Activated gamma-delta T cell treated with Interleukin-2 at 50 U/mL for 16 hours (primary cell): Measurements from ENCODE around the gene THEMIS.
A peak's percentile ranks its signal among the peaks of the same experiment; 100 is the strongest.
"Not testable (repeated sequence)": the region's sequence is repeated elsewhere in the genome, so short reads cannot be mapped to it uniquely, and the experiment has no call there.

Experiments
- DNase-seq: peaks from one replicate; pipeline ENCODE4 v3.0.0-alpha.2; 2020

The THEMIS gene

GRCh38 chr6:127900935-127901334, at the start of gene THEMIS:
Gene THEMIS, minus strand, starts transcription at chr6:127901058. Its CDS starts 126 bp downstream, at chr6:127900932.
- DNase-seq, result peak; percentile 49

DNA sequence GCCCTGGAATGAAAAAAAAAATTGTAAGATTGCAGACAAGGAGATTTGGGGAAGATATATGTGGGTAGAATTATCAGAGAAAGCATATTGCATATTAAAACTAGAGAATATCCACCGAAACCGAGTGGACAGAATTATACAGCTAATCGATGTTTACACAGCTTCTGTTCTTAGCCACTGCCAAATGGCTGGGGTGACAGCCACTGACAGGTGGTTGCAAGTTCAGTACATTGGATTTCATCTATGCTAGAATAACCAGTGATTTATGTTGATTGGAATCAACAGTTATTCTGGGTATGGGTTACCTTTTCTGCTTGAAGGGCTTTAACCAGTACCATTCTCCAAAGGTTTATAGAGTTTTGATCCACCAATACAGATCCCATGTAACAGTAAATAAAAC, 48.4 kb upstream of the THEMIS start:
- no peak for DNase-seq

DNA sequence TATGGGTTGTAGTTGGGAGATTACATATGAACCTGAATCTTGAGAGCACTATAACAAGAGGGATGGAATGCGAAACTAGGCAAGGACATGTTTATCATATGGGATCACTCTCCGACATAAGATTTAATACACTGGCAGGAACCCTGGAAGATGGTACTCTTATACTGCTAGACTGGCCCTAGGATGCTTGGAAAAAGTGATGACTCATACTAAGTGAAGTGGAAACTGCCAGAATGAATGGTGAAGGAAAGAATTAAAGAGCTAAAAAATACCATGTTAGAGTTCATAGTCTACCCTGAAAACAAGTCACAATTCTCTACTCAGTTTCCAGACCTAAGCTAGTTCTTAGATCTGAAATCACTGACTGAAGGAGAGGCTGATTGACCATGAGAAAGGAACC, 45.5 kb upstream of the THEMIS start:
- DNase-seq, result no peak

- no peak for DNase-seq
These were observed 44.7 kb upstream of the THEMIS start for GRCh38 chr6:127945434-127946097.

DNA sequence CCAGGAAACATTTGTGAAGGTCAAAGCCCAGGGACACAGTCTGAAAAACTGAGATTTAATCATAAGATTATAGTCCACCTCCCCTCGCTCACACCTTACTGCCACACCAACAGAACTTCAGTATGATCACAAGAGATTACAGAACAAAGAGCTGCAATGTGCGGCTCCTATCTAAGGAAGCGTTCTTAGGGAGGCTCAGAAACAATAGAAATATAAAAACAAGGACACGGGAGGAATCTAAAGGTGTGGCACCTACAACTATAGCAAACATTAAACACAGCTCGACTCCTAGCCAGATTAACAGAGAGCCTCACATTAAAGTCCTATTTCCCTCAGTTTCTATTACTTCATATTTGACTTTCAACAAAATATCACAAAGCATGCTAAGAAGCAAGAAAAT, 40.4 kb upstream of the THEMIS start:
- no peak for DNase-seq

GRCh38 chr6:127939442-127940066, 38.7 kb upstream of the THEMIS start:
- DNase-seq, result no peak

GRCh38 chr6:127938701-127939100, 37.8 kb upstream of the THEMIS start:
- DNase-seq, result no peak

- DNase-seq, result no peak
These were observed 36.9 kb upstream of the THEMIS start for GRCh38 chr6:127937747-127938146.

DNA sequence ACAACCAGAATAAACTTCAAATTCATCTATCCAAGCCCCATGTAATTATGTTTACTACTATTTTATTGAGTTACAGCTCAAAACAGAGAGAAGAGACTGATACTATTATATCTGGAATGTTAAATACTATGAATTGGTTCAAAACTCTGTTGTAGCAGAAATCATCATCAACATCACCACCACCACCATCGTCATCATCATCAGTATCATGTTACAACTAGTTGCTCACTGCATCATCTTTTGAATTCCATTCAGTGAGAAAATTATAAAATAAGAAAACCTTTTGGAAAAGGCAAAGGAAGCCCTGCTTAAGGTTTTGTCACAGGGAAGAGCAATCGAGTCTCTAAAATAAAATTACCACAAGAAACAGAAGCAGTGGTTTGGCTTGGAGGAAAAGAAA, 36.2 kb upstream of the THEMIS start:
- no peak for DNase-seq

- DNase-seq, result no peak
These were observed 34.1 kb upstream of the THEMIS start for GRCh38 chr6:127934956-127935355.

- no peak for DNase-seq
These were observed 33.3 kb upstream of the THEMIS start for GRCh38 chr6:127933852-127934840.

DNA sequence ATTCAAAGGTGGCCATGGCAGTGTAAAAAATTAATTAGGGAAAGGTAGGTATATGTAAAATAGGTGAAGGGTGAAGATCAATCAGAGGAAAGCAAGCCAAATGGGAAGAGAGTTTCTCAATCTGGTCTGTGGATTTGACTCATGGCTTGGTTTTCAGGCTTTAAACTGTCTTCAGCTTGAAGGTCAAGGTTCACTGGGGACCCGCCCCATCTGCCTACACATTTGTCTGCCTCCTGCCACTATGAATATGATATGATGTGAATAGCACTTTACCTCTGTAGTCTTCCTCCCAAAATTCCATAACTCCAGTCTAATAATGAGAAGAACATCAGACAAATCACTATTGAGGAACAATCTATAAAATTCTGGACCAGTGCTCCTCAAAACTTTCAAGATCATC, 32.3 kb upstream of the THEMIS start:
- no peak for DNase-seq

GRCh38 chr6:127932708-127933107, 31.9 kb upstream of the THEMIS start:
- no peak for DNase-seq

DNA sequence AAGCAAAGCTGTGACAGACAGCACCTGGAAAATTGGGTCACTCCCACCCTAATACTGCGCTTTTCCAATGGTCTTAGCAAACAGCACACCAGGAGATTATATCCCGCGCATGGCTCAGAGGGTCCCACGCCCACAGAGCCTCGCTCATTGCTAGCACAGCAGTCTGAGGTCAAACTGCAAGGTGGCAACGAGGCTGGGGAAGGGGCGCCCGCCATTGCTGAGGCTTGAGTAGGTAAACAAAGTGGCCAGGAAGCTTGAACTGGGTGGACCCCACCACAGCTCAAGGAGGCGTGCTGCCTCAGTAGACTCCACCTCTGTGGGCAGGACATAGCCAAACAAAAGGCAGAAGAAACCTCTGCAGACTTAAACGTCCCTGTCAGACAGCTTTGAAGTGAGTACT, 25.6 kb upstream of the THEMIS start:
- not testable (repeated sequence) for DNase-seq

DNA sequence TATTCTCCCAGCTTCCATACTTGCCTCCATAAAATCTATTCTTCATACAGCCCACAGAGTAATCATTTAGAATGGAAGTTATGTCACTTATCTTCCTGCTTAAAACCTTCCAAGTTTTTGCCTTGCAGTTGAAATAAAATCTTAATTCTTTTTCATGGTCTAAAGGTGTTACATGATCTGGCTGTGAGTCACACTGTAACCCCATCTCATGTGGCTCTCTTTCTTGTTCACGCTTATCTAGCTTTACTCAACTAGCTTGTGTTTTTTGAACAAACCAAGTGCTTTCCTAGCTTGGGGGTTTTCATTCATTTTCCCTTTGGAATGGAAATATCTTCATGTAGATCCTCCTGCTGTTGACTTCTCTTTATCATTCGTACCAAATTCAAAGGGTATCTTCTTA, 23.6 kb upstream of the THEMIS start:
- DNase-seq, result no peak

- DNase-seq, result no peak
These were observed 23.2 kb upstream of the THEMIS start for GRCh38 chr6:127924031-127924430.

GRCh38 chr6:127923135-127923534, 22.3 kb upstream of the THEMIS start:
- no peak for DNase-seq

DNA sequence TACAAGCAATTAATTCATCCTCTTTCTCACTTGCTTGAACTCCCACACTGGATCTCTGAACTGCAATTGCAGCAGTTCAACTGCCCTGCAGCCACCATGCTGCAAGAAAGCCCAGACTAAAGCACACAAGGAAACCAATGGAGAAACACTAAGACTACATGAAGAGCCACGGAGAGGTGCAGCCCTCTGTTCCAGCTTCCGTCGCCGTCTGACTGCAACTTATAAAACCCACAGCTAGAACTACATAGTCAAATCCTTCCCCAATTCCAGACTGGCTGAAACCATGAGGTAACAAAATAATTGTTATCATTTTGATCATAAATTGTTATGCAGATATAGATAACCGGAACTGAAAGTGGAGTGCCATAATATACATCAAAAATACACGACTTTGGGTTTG, 21.1 kb upstream of the THEMIS start:
- DNase-seq, result no peak

GRCh38 chr6:127920804-127921203, 19.9 kb upstream of the THEMIS start:
- DNase-seq, result no peak

GRCh38 chr6:127918506-127919427, 17.9 kb upstream of the THEMIS start:
- DNase-seq, result peak; percentile 22

- no peak for DNase-seq
These were observed 16.9 kb upstream of the THEMIS start for GRCh38 chr6:127917766-127918165.

DNA sequence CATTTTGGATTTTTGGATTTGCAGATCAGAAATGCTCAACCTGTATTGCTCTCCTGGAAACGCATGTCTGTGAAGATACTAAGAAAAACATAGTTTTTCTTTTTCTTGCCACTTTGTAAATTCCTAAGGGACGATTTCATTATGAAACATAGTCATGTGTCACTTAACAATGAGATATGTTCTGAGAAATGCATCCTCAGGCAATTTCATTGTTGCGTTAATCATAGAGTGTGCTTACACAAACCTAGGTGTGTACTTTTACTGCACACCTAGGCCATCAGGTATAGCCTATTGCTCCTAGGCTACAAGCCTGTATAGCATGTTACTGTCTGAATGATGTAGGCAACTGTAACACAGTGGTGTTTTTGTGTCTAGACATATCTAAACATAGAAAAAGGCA, 13.4 kb upstream of the THEMIS start:
- DNase-seq, result no peak

- DNase-seq, result no peak
These were observed 12.1 kb upstream of the THEMIS start for GRCh38 chr6:127912914-127913313.
